HepG2 (cell line): Measurements from ENCODE around the gene GBX1. TPM values are rescaled to one million over a fixed set of nuclear protein-coding genes. Genes with fewer than 3 reads are reported as not detected.

Source experiments
- ATAC-seq: fragments of 200-7000 bp; cut with Tn5 transposase; 3 replicates; pipeline ENCODE4 v1.9.1; 2020; ENCODE audit warnings: mild to moderate bottlenecking, moderate library complexity
- BruUV-seq: library from RNA; stranded (reverse); fragments of 400-500 nt; replicated peaks from 2 replicates; lab custom pipeline; 2021; lab: Mats Ljungman, UMichigan
- CTCF ChIA-PET: fragments of 300-600 bp; formaldehyde crosslinking; extraction: SDS; loops from one replicate; lab custom pipeline; 2021; ENCODE audit warnings: low total read pairs, inconsistent platforms, low intra/inter-chr PET ratio; lab: Yijun Ruan, JAX
- POLR2A ChIA-PET: fragments of 350-600 bp; sonication (Branson Sonifier 250); formaldehyde crosslinking; loops from one replicate; lab custom pipeline; 2020; ENCODE audit warnings: antibody characterized with exemption, inconsistent platforms; lab: Yijun Ruan, JAX
- DNase-seq: peaks from one replicate; pipeline ENCODE4 v3.0.0-alpha.2; 2015; ENCODE audit warnings: low spot score
- FAIRE-seq: peaks from 3 replicates; lab custom pipeline; 2011; peaks lifted over from hg19 to GRCh38; lab: Jason Lieb, UNC
- H2AFZ ChIP-seq: one replicate; pipeline ENCODE4 v1.6.1; 2011; ENCODE audit warnings: low read length, inconsistent platforms
- H3K27ac ChIP-seq: fragments of 300-600 bp; 3 replicates; pipeline ENCODE4 v1.8.0; 2011; ENCODE audit warnings: mixed run types, mild to moderate bottlenecking, mixed read lengths, low read length, inconsistent platforms; ENCODE audit not compliant: insufficient read depth; ENCODE audit errors: extremely low read length
- H3K27me3 ChIP-seq, 2 experiments: fragments of 200-600 bp in 1 of 2; 2 replicates in 1 of 2; 3 replicates in 1 of 2; pipeline versions ENCODE4 v1.6.0 to v1.8.0; 2011; ENCODE audit warnings: low read length in 2 of 2, mild to moderate bottlenecking in 2 of 2, moderate library complexity in 2 of 2, inconsistent platforms in 1 of 2; ENCODE audit not compliant: insufficient read depth in 2 of 2, control insufficient read depth in 1 of 2
- H3K36me3 ChIP-seq, 2 experiments: fragments of 200-600 bp in 1 of 2; replicated peaks in 1 of 2; 2 replicates in 1 of 2; 3 replicates in 1 of 2; pipeline versions ENCODE4 v1.5.1 to v1.8.0; 2011; ENCODE audit warnings: low read length in 2 of 2, inconsistent platforms in 1 of 2; ENCODE audit not compliant: insufficient read depth in 2 of 2, control insufficient read depth in 1 of 2
- H3K4me1 ChIP-seq: 2 replicates; pipeline ENCODE4 v1.5.1; 2012; ENCODE audit warnings: low read length, inconsistent platforms; ENCODE audit not compliant: insufficient read depth
- H3K4me2 ChIP-seq: 2 replicates; pipeline ENCODE4 v1.6.0; 2011; ENCODE audit warnings: low read depth, low read length, inconsistent platforms
- H3K4me3 ChIP-seq, 3 experiments: fragments of 200-600 bp in 1 of 3; sonication (generic), shearing (Covaris generic) in 1 of 3; replicated peaks in 1 of 3; 2 replicates each; pipeline ENCODE4 v1.5.1; 2011 to 2016; ENCODE audit warnings: low read length in 3 of 3, inconsistent platforms in 2 of 3, low read depth in 2 of 3, mild to moderate bottlenecking in 2 of 3, control low read depth in 1 of 3, mixed read lengths in 1 of 3; ENCODE audit not compliant: insufficient read depth in 1 of 3
- H3K79me2 ChIP-seq: one replicate; pipeline ENCODE4 v1.6.1; 2011; ENCODE audit warnings: low read length, inconsistent platforms; ENCODE audit not compliant: insufficient read depth
- H3K9ac ChIP-seq: 2 replicates; pipeline ENCODE4 v1.6.0; 2011; ENCODE audit warnings: mild to moderate bottlenecking, low read depth, low read length, inconsistent platforms; ENCODE audit not compliant: insufficient read depth
- H3K9me3 ChIP-seq: 2 replicates; pipeline ENCODE4 v1.5.1; 2012; ENCODE audit warnings: mild to moderate bottlenecking, low read length
- H4K20me1 ChIP-seq: 2 replicates; pipeline ENCODE4 v1.6.0; 2011; ENCODE audit warnings: inconsistent platforms, mild to moderate bottlenecking, low read length, moderate library complexity; ENCODE audit not compliant: insufficient read depth
- AGO2 ChIP-seq: fragments of 200-400 bp; formaldehyde crosslinking; optimal IDR thresholded peaks from 2 replicates; pipeline ENCODE3; 2017; ENCODE audit warnings: mild to moderate bottlenecking, low read depth, low read length, moderate library complexity
- ZNF430 ChIP-seq: sonication (generic); formaldehyde crosslinking; IDR thresholded peaks from 2 replicates; pipeline ENCODE4 v1.9.0; 2021; ENCODE audit warnings: mild to moderate bottlenecking, missing genetic modification reagents
- ZNF562 ChIP-seq: sonication (generic); formaldehyde crosslinking; IDR thresholded peaks from 2 replicates; pipeline ENCODE4 v1.8.0; 2022; ENCODE audit warnings: missing genetic modification reagents, borderline replicate concordance
- WGBS: methylation state at CpG from one replicate; pipeline ENCODE4 v1.1.6; 2017; ENCODE audit warnings: low lambda C conversion rate; 5-methylcytosine and 5-hydroxymethylcytosine counted together
- in situ Hi-C: cut with HindIII; loops from 2 replicates; pipeline ENCODE4 v1.10.0; 2017; ENCODE audit warnings: low pct_unique_long_range_greater_than_20kb; ENCODE audit not compliant: extremely low pct_ligation_motif_present
- intact Hi-C: fragments of 100-400 bp; cut with micrococcal nuclease; formaldehyde crosslinking; loops from one replicate; pipeline ENCODE4 v1.10.0; 2022; ENCODE audit not compliant: unreplicated experiment
- polyA plus RNA-seq, 8 experiments: library from polyadenylated mRNA; depleted of rRNA in 3 of 8; stranded (reverse) in 7 of 8; unstranded in 1 of 8; fragments of >200 nt; fragmentation: Illumina TruSeq in 4 of 8; extraction: Trizol in 4 of 8; gene quantifications; 2 replicates each; pipeline versions ENCODE4 v1.2.1 to v1.2.3, GENCODE V29; 2011 to 2016; ENCODE audit warnings: low read depth in 4 of 8, missing spikeins in 1 of 8, mixed read lengths in 1 of 8; ENCODE audit not compliant: insufficient read depth in 1 of 8
- total RNA-seq, 5 experiments: library from RNA; depleted of rRNA; stranded (reverse); fragments of >200 nt; fragmentation: Illumina TruSeq; extraction: Trizol; gene quantifications; 2 replicates each; pipeline ENCODE4 v1.2.3, GENCODE V29; 2016; ENCODE audit warnings: low read depth in 1 of 5
- TF ChIP-seq, protein P1 (sequence below): sonication (generic); formaldehyde crosslinking; IDR thresholded peaks from 2 replicates; pipeline ENCODE4 v1.8.1; 2023; ENCODE audit warnings: mild to moderate bottlenecking, missing genetic modification reagents
- TF ChIP-seq, protein P2 (sequence below): sonication (generic); formaldehyde crosslinking; IDR thresholded peaks from 2 replicates; pipeline ENCODE4 v1.5.0; 2020; ENCODE audit warnings: mild to moderate bottlenecking, missing genetic modification reagents

The GBX1 gene
- total and polyA plus RNA-seq, 2 of the 13 experiments (the other 11 are each of a cell fraction or from before 2014, with no cell fraction given), result not detected

DNA sequence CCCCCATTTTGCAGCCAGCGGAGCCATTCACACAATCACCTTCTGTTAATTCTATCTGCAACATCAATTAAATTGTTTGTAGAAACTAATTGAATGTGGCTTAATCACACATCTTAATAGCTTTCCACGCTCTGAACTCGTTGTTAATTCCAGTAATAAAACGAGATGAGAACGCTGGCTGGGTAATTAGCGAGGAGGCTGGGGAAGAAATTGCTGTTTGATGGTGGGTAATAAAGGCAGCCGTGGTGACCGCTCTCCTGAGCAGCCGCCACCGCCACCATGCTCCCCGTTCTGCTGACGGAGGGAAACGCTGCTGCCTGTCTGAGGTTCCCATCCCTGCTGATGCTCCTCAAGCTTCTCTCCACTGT lies 36.3 kb downstream of the GBX1 start (continued):
- TF ChIP-seq, protein P1, sequence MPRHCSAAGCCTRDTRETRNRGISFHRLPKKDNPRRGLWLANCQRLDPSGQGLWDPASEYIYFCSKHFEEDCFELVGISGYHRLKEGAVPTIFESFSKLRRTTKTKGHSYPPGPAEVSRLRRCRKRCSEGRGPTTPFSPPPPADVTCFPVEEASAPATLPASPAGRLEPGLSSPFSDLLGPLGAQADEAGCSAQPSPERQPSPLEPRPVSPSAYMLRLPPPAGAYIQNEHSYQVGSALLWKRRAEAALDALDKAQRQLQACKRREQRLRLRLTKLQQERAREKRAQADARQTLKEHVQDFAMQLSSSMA (CRISPR knock-in tag), result no peak
- TF ChIP-seq ZNF562 (CRISPR knock-in tag), result no peak
- TF ChIP-seq, protein P2, sequence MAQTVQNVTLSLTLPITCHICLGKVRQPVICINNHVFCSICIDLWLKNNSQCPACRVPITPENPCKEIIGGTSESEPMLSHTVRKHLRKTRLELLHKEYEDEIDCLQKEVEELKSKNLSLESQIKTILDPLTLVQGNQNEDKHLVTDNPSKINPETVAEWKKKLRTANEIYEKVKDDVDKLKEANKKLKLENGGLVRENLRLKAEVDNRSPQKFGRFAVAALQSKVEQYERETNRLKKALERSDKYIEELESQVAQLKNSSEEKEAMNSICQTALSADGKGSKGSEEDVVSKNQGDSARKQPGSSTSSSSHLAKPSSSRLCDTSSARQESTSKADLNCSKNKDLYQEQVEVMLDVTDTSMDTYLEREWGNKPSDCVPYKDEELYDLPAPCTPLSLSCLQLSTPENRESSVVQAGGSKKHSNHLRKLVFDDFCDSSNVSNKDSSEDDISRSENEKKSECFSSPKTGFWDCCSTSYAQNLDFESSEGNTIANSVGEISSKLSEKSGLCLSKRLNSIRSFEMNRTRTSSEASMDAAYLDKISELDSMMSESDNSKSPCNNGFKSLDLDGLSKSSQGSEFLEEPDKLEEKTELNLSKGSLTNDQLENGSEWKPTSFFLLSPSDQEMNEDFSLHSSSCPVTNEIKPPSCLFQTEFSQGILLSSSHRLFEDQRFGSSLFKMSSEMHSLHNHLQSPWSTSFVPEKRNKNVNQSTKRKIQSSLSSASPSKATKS (CRISPR knock-in tag), result no peak

DNA sequence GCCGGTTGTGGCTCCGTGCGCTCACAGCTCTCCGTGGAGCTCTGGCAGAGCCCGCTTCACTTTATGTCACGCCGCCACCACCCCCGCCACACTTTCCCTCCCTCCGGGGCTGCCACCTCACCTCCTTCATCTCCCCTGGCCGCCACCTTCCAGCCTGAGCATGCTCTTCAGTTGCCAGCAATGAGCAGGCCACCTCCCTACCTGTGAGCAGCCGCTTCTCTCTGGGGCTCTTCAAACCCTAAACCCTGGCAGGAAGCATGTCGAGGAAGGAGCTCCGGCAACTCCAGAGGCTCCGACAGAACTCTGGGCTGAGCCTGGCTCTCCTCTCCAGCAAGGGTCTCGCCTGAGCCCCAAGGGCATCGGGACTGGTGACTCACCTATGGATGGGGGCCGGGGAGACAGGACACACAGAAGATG lies 36.7 kb downstream of the GBX1 start:
- no peak overlapping the region for H3K4me2 ChIP-seq
- no peak overlapping the region for H3K27ac ChIP-seq
- WGBS, result 98% methylated on average over 16 of the region's 17 CpGs
- H4K20me1 ChIP-seq, result no peaks in the 10 kb centered on the region
- H3K4me1 ChIP-seq, result no peaks in the 10 kb centered on the region
- BruUV-seq, result no TSS peak
- H3K36me3 ChIP-seq, result peaks cover 23 to 74% of the 10 kb centered on the region in 2 experiments
- H3K9ac ChIP-seq, result no peak overlapping the region
- H3K27me3 ChIP-seq, result no peaks in the 10 kb centered on the region
- in situ Hi-C loops, result no loop called here
- H2AFZ ChIP-seq, result no peak overlapping the region
- FAIRE-seq (no peak), DNase-seq (no peak), ATAC-seq (no peak)
- H3K9me3 ChIP-seq, result no peaks in the 10 kb centered on the region
- TF ChIP-seq AGO2 (peak; percentile 8), ZNF430 (CRISPR knock-in tag) (no peak)
- ChIA-PET CTCF (no interaction called here), POLR2A (no interaction called here)
- intact Hi-C loops, result loop anchor here (10.0 kb wide), 1 partner anchor 174 kb away; no protein-coding TSS in a partner anchor
- no peaks in the 10 kb centered on the region for H3K79me2 ChIP-seq
- no peak overlapping the region for H3K4me3 ChIP-seq
